Measurements from ENCODE around the gene CEP112. TPM values are rescaled to one million over a fixed set of nuclear protein-coding genes. Genes with fewer than 3 reads are reported as not detected.

CEP112 gene
- total RNA-seq, 1 experiment from 2014 or later = 9.5 TPM

GRCh38 chr17:65634533-65634932, 557.4 kb downstream of the CEP112 start:
- Histone ChIP-seq H3K36me3 (ENCODE audit: control insufficient read depth, insufficient read depth, low read length) (no peaks in the 10 kb centered on the region), H3K4me3 (ENCODE audit: low read depth in 2 of 2, low read length in 2 of 2) (no peak overlapping the region), H3K9me3 (ENCODE audit: control insufficient read depth, insufficient read depth, low read depth, low read length) (no peaks in the 10 kb centered on the region), H3K27me3 (ENCODE audit: control insufficient read depth, insufficient read depth, low read length) (no peaks in the 10 kb centered on the region), H3K4me1 (ENCODE audit: control insufficient read depth, insufficient read depth, low read length) (no peaks in the 10 kb centered on the region), H3K27ac (ENCODE audit: low read length) (no peak overlapping the region)
- ChIA-PET CTCF (no interaction called here), POLR2A (no interaction called here)
- intact Hi-C loops (cut with micrococcal nuclease; ENCODE audit: unreplicated experiment) = no loop called here
- in situ Hi-C loops (cut with HindIII; ENCODE audit: low pct_unique_long_range_greater_than_20kb, low sequenced_read_pairs) = no loop called here
- TF ChIP-seq TCF7L2 (IDR thresholded peaks at IDR 0.05; ENCODE audit: low read depth, low read length) (no peak), REST (IDR thresholded peaks at IDR 0.05; ENCODE audit: insufficient read depth in 1 of 2, low read depth in 2 of 2, low read length in 1 of 2) (no peak), CTCF (IDR thresholded peaks at IDR 0.05) (no peak), POLR2AphosphoS5 (IDR thresholded peaks at IDR 0.05; ENCODE audit: low read depth, low read length) (no peak), SIN3A (IDR thresholded peaks at IDR 0.05; ENCODE audit: borderline replicate concordance, insufficient read depth, low read depth, low read length) (no peak)
- BruUV-seq (replicated peaks) = no TSS peak
- ATAC-seq (no peak), DNase-seq (ENCODE audit: low read depth, low spot score) (no peak)

DNA sequence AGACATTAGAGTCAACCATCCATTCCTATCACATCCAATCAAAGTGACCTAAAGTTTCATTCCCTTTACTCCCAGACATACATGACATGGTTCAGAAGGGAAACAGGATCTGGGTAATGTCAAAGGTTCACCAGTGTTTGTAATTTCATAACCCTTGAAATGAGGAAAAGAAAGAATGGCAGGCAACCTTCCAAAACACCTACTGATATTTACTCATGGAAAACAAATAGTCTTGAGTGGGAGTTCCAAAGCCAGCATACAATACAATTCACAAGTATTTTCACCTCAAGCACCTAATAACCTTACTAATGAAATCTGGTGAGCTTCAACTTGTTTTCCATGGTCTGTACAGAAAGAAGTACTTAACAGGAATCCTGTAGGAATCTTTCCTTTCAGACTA, 557.9 kb downstream of the CEP112 start:
- no peak for DNase-seq (ENCODE audit: low read depth, low spot score)
- BruUV-seq (replicated peaks) = no TSS peak
- H3K4me3 ChIP-seq (ENCODE audit: low read depth in 2 of 2, low read length in 2 of 2) = no peak overlapping the region
- POLR2A ChIA-PET = no interaction called here
- intact Hi-C loops (cut with micrococcal nuclease; ENCODE audit: unreplicated experiment) = no loop called here
- no peaks in the 10 kb centered on the region for H3K9me3 ChIP-seq (ENCODE audit: control insufficient read depth, insufficient read depth, low read depth, low read length)
- H3K36me3 ChIP-seq (ENCODE audit: control insufficient read depth, insufficient read depth, low read length) = no peaks in the 10 kb centered on the region
- CTCF ChIA-PET = no interaction called here
- H3K4me1 ChIP-seq (ENCODE audit: control insufficient read depth, insufficient read depth, low read length) = peaks cover under 1% of the 10 kb centered on the region; the same call in 1 of the 2 replicates
- no peak overlapping the region for H3K27ac ChIP-seq (ENCODE audit: low read length)
- H3K27me3 ChIP-seq (ENCODE audit: control insufficient read depth, insufficient read depth, low read length) = no peaks in the 10 kb centered on the region
- no peak for TF ChIP-seq CTCF (IDR thresholded peaks at IDR 0.05)
- no peak for TF ChIP-seq REST (IDR thresholded peaks at IDR 0.05; ENCODE audit: insufficient read depth in 1 of 2, low read depth in 2 of 2, low read length in 1 of 2)
- TF ChIP-seq POLR2AphosphoS5 (IDR thresholded peaks at IDR 0.05; ENCODE audit: low read depth, low read length) = no peak
- no peak for TF ChIP-seq TCF7L2 (IDR thresholded peaks at IDR 0.05; ENCODE audit: low read depth, low read length)
- TF ChIP-seq SIN3A (IDR thresholded peaks at IDR 0.05; ENCODE audit: borderline replicate concordance, insufficient read depth, low read depth, low read length) = no peak
- in situ Hi-C loops (cut with HindIII; ENCODE audit: low pct_unique_long_range_greater_than_20kb, low sequenced_read_pairs) = no loop called here
- ATAC-seq = no peak
